Measurements from ENCODE around the gene RBPJ. TPM values are rescaled to one million over a fixed set of nuclear protein-coding genes. Genes with fewer than 3 reads are reported as not detected.

Gene RBPJ
- total RNA-seq, 1 donor from 2014 or later: 117 TPM

GRCh38 chr4:26402458-26402857 is 81.6 kb downstream of the RBPJ start:
- no peak for DNase-seq (ENCODE audit: low spot score)
- intact Hi-C loops (cut with DNase I): loop anchor here (10.0 kb wide), 1 partner anchor 68 kb away; no protein-coding TSS in a partner anchor
- ATAC-seq: no peak

GRCh38 chr4:26404743-26405206 is 84.0 kb downstream of the RBPJ start:
- ATAC-seq: no peak
- intact Hi-C loops (cut with DNase I): loop anchor here (10.0 kb wide), 1 partner anchor 70 kb away; no protein-coding TSS in a partner anchor

GRCh38 chr4:26406346-26406975 is 85.6 kb downstream of the RBPJ start:
- no peak for DNase-seq (ENCODE audit: low spot score)
- intact Hi-C loops (cut with DNase I): loop anchor here (10.0 kb wide), 1 partner anchor 72 kb away; no protein-coding TSS in a partner anchor
- ATAC-seq: no peak

More at GRCh38 chr4:26404743-26405206, 84.0 kb downstream of the RBPJ start:
- no peak for DNase-seq (ENCODE audit: low spot score)

GRCh38 chr4:26407476-26407875 is 86.7 kb downstream of the RBPJ start:
- intact Hi-C loops (cut with DNase I): loop anchor here (10.0 kb wide), 1 partner anchor 73 kb away; no protein-coding TSS in a partner anchor
- ATAC-seq: no peak
- DNase-seq (ENCODE audit: low spot score): no peak

- intact Hi-C loops (cut with DNase I): loop anchor here (10.0 kb wide), 2 partner anchors 386 to 426 kb away; no protein-coding TSS in a partner anchor
- peak; percentile 76 for ATAC-seq
- DNase-seq (ENCODE audit: low spot score): no peak
Measured at GRCh38 chr4:26410385-26411293, 89.8 kb downstream of the RBPJ start.

- peak; percentile 76 for ATAC-seq
- intact Hi-C loops (cut with DNase I): loop anchor here (10.0 kb wide), 2 partner anchors 388 to 428 kb away; no protein-coding TSS in a partner anchor
- no peak for DNase-seq (ENCODE audit: low spot score)
Measured at GRCh38 chr4:26412381-26413372, 91.9 kb downstream of the RBPJ start.

GRCh38 chr4:26413582-26413981 is 92.8 kb downstream of the RBPJ start:
- intact Hi-C loops (cut with DNase I): loop anchor here (10.0 kb wide), 2 partner anchors 389 to 429 kb away; no protein-coding TSS in a partner anchor
- ATAC-seq (no peak), DNase-seq (ENCODE audit: low spot score) (no peak)

- DNase-seq (ENCODE audit: low spot score) (no peak), ATAC-seq (no peak)
- intact Hi-C loops (cut with DNase I): loop anchor here (10.0 kb wide), 2 partner anchors 393 to 433 kb away; no protein-coding TSS in a partner anchor
Measured at GRCh38 chr4:26418107-26418506, 97.3 kb downstream of the RBPJ start.

GRCh38 chr4:26418850-26419249 is 98.0 kb downstream of the RBPJ start:
- ATAC-seq (no peak), DNase-seq (ENCODE audit: low spot score) (no peak)
- intact Hi-C loops (cut with DNase I): loop anchor here (10.0 kb wide), 2 partner anchors 394 to 434 kb away; no protein-coding TSS in a partner anchor

- ATAC-seq: no peak
- intact Hi-C loops (cut with DNase I): no loop called here
- no peak for DNase-seq (ENCODE audit: low spot score)
Measured at GRCh38 chr4:26420438-26420837, 99.6 kb downstream of the RBPJ start.

GRCh38 chr4:26420913-26421312 is 100.1 kb downstream of the RBPJ start:
- DNase-seq (ENCODE audit: low spot score) (no peak), ATAC-seq (no peak)
- intact Hi-C loops (cut with DNase I): no loop called here

GRCh38 chr4:26424153-26424552 is 103.3 kb downstream of the RBPJ start:
- intact Hi-C loops (cut with DNase I): no loop called here
- no peak for DNase-seq (ENCODE audit: low spot score)
- no peak for ATAC-seq

GRCh38 chr4:26424838-26425237 is 104.0 kb downstream of the RBPJ start:
- intact Hi-C loops (cut with DNase I): no loop called here
- DNase-seq (ENCODE audit: low spot score): no peak

GRCh38 chr4:26425953-26426352 is 105.1 kb downstream of the RBPJ start:
- DNase-seq (ENCODE audit: low spot score) (no peak), ATAC-seq (no peak)
- intact Hi-C loops (cut with DNase I): no loop called here

More at GRCh38 chr4:26424838-26425237, 104.0 kb downstream of the RBPJ start:
- ATAC-seq: no peak

- intact Hi-C loops (cut with DNase I): no loop called here
- no peak for ATAC-seq
- no peak for DNase-seq (ENCODE audit: low spot score)
Measured at GRCh38 chr4:26426892-26427291, 106.1 kb downstream of the RBPJ start.

GRCh38 chr4:26429910-26430309 is 109.1 kb downstream of the RBPJ start:
- DNase-seq (ENCODE audit: low spot score) (no peak), ATAC-seq (no peak)
- intact Hi-C loops (cut with DNase I): no loop called here

GRCh38 chr4:26431461-26432180 is 110.8 kb downstream of the RBPJ start:
- intact Hi-C loops (cut with DNase I): no loop called here
- DNase-seq (ENCODE audit: low spot score): no peak
- ATAC-seq: no peak

GRCh38 chr4:26432419-26432818 is 111.6 kb downstream of the RBPJ start:
- intact Hi-C loops (cut with DNase I): no loop called here
- DNase-seq (ENCODE audit: low spot score) (no peak), ATAC-seq (no peak)

All from sciatic nerve (tissue), 2 donors.